BJ (cell line): ENCODE data around the gene PRR29. TPM values are rescaled to one million over a fixed set of nuclear protein-coding genes. Genes with fewer than 3 reads are reported as not detected.
"Not testable (repeated sequence)": the region's sequence is repeated elsewhere in the genome, so short reads cannot be mapped to it uniquely, and the experiment has no call there.

Experiments
- CTCF ChIA-PET: fragments of 350-600 bp; formaldehyde crosslinking; extraction: SDS; loops from one replicate; lab custom pipeline; 2021; ENCODE audit warnings: antibody characterized with exemption, inconsistent platforms; lab: Yijun Ruan, JAX
- POLR2A ChIA-PET: fragments of 300-600 bp; sonication (Branson Sonifier 250); formaldehyde crosslinking; extraction: SDS; loops from one replicate; lab custom pipeline; 2021; ENCODE audit warnings: antibody characterized with exemption; lab: Charles Lee
- DNase-seq: peaks from one replicate; pipeline ENCODE4 v3.0.0-alpha.2; 2011; ENCODE audit warnings: low read depth
- H3K27me3 ChIP-seq: 2 replicates; pipeline ENCODE4 v1.6.0; 2011; ENCODE audit warnings: low read length; ENCODE audit not compliant: control insufficient read depth, insufficient read depth
- H3K36me3 ChIP-seq: 2 replicates; pipeline ENCODE4 v1.5.1; 2011; ENCODE audit warnings: low read length; ENCODE audit not compliant: control insufficient read depth, insufficient read depth
- H3K4me3 ChIP-seq: 2 replicates; pipeline ENCODE4 v1.5.1; 2011; ENCODE audit warnings: low read depth, mild to moderate bottlenecking, control low read depth, low read length
- polyA plus RNA-seq: library from polyadenylated mRNA; depleted of rRNA; stranded (reverse); fragments of >200 nt; gene quantifications from 2 replicates; pipeline ENCODE4 v1.2.3, GENCODE V29; 2011
- TF ChIP-seq, protein P1 (sequence below): IDR thresholded peaks from 2 replicates; pipeline ENCODE4 v1.5.1; 2011; ENCODE audit warnings: low read depth, mild to moderate bottlenecking, control low read depth, inconsistent platforms, low read length, moderate library complexity; ENCODE audit not compliant: insufficient read depth

PRR29 gene
- polyA plus RNA-seq, 1 experiment = 0.21 TPM

DNA sequence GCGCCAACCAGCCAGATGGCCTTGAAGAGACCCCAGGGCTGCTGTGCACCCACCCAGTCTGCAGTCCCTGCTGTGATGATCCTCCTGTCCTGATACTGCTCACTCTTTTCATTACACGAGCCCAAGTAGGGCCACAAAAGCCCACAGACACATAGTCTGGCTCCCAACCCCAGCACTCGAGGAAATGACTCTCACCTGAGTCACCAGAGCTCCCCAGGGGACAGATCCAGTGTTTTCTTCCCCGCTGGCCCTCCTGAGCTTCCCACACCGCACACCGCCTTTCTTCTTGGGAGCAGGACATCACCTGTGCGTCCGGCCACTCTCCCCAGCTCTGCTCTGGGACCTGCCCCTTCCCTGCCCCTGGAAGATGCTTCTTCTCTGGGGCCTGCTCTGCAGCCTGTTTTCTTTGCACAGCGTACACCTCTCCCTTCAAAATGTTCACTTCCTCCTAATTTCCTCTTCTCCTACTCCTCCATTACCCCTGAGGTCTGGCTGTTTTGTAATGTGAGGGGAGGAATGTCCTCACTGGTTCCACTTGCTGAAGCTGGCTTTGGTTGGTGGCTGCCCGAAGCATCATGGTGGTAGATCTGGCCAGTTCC is 23.5 kb upstream of the PRR29 start:
- Histone ChIP-seq H3K4me3 (no peak overlapping the region), H3K36me3 (no peaks in the 10 kb centered on the region), H3K27me3 (no peaks in the 10 kb centered on the region)
- no peak for DNase-seq
- CTCF ChIA-PET = interaction anchor here (1.1 to 3.1 kb wide), 10 partner anchors 9 to 87 kb away, joined by 3 to 14 read pairs (median 6); partner anchors contain the start of gene GH1
- TF ChIP-seq, protein P1, sequence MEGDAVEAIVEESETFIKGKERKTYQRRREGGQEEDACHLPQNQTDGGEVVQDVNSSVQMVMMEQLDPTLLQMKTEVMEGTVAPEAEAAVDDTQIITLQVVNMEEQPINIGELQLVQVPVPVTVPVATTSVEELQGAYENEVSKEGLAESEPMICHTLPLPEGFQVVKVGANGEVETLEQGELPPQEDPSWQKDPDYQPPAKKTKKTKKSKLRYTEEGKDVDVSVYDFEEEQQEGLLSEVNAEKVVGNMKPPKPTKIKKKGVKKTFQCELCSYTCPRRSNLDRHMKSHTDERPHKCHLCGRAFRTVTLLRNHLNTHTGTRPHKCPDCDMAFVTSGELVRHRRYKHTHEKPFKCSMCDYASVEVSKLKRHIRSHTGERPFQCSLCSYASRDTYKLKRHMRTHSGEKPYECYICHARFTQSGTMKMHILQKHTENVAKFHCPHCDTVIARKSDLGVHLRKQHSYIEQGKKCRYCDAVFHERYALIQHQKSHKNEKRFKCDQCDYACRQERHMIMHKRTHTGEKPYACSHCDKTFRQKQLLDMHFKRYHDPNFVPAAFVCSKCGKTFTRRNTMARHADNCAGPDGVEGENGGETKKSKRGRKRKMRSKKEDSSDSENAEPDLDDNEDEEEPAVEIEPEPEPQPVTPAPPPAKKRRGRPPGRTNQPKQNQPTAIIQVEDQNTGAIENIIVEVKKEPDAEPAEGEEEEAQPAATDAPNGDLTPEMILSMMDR = no peak
- POLR2A ChIA-PET = no interaction called here

DNA sequence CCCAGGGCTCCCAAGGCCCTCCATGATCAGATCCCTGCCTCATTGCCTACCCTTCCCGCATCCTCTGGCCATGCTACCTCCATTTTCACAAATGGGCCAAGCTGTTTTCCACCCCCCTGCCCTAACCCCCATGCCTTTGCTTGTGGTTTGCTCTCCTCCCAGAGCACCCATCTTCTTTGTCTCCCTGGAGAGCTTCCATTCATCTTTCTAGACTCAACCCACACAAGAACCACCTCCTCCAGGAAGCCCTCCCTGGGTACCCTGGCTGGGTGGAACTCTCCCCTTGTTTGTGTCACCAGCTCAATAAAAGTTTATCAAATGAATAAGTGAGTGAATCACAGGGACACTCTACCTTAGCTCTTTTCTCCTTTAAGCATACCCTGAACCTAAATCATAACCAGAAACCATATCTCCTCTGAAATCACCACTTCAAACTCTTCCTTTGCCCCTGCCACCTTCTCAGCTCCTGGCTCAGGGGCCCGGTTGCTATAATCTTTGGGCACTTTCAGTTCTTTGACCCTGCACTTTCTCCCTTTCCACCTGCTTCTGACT is 22.5 kb upstream of the PRR29 start:
- ChIA-PET CTCF (interaction anchor here (1.2 to 3.1 kb wide), 8 partner anchors 8 to 63 kb away, joined by 3 to 14 read pairs (median 7); partner anchors contain the start of gene GH1), POLR2A (interaction anchor here (0.5 kb wide), 1 partner anchor 10 kb away, joined by 7 read pairs; no protein-coding TSS in a partner anchor)
- TF ChIP-seq, protein P1 = no peak
- no peaks in the 10 kb centered on the region for H3K27me3 ChIP-seq
- DNase-seq = no peak
- H3K4me3 ChIP-seq = no peak overlapping the region
- H3K36me3 ChIP-seq = no peaks in the 10 kb centered on the region

DNA sequence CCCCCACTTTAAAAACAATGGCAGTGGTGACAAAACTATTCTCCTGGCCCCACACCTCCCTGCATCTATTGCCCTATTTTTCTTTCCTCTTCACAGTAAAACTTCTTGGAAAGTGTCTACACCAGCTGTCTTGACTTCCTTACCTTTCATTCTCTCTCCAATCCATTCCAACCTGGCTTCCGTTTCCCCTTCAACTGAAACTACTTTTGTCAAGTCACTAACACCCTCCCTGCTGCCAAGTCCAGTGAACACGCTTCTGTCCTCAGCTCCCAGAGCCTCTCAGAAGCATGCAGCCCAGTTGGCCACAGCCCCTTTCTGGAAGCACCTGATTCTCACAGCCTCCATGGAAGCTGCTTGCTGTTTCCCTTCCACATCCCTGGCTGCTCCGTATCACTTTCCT is 21.4 kb upstream of the PRR29 start:
- H3K36me3 ChIP-seq = no peaks in the 10 kb centered on the region
- no peaks in the 10 kb centered on the region for H3K27me3 ChIP-seq
- no peak for DNase-seq
- TF ChIP-seq, protein P1 = no peak
- ChIA-PET POLR2A (no interaction called here), CTCF (interaction anchor here (0.8 to 3.1 kb wide), 4 partner anchors 13 to 57 kb away, joined by 3 to 11 read pairs (median 5); no protein-coding TSS in a partner anchor)
- H3K4me3 ChIP-seq = no peak overlapping the region

DNA sequence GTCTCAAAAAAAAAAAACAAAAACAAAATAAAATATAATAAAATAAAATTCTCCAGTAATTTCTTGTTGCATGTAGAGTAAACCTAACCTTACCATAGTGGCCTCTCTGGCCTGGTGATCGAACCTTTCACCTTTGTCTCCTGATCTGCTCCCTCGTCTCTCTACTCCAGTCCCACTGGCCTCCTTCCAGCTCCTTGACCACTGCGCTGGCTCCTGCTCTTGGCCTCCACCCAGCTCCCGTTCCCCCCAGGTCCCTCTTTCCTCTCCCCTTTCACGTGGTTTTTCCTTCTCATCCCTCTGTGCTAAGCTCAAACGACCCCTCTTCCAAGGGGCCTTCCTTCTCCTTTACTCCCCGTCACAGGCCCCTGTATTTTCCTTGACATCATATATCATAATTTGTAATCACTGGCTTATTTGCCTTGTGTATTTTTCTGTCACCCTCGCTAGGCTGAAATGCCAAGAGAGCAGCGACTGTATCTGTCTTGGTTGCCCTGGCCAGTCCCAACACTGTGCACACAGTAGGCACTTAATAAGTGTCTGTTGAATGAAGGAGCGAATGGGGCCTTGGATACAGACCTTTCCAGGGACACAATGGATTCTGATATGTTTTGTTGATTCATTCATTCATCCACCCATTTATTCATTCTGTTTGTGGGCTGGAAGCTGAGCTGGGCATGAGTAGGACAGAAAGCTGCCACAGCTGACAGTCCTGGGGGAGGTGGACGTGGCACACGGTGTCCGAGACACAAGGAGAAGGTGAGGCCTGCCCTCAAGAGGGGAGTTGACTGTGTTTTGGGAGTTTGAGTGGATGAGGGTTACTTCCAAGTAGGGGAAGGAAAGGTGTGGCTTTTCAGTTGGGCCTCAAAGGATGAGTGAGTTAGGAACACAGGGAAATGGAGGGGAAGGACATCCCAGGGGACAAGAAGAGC is 19.6 kb upstream of the PRR29 start:
- TF ChIP-seq, protein P1 = no peak
- POLR2A ChIA-PET = interaction anchor here (0.6 kb wide), 1 partner anchor 96 kb away, joined by 4 read pairs; no protein-coding TSS in a partner anchor
- CTCF ChIA-PET = interaction anchor here (0.6 to 1.3 kb wide), 3 partner anchors 32 to 304 kb away, joined by 3 to 6 read pairs (median 5); no protein-coding TSS in a partner anchor
- no peaks in the 10 kb centered on the region for H3K27me3 ChIP-seq
- no peak for DNase-seq
- H3K4me3 ChIP-seq = no peak overlapping the region
- H3K36me3 ChIP-seq = no peaks in the 10 kb centered on the region

DNA sequence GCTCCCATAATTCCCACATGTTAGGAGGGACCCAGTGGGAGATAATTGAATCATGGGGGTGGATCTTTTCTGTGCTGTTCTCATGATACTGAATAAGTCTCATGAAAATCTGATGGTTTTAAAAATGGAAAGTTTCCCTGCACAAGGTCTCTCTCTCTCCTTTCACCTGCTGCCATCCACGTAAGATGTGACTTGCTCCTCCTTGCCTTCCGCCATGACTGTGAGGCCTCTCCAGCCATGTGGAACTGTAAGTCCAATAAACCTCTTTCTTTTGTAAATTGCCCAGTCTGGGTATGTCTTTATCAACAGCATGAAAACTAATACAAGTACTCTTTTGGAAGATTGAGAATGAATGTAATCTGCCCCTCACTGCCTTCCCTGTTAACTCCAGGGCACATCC is 15.5 kb upstream of the PRR29 start:
- POLR2A ChIA-PET, H3K36me3 ChIP-seq, DNase-seq, H3K27me3 ChIP-seq, H3K4me3 ChIP-seq: not testable (repeated sequence)
- CTCF ChIA-PET = interaction anchor here (0.7 to 5.9 kb wide), 5 partner anchors 8 to 64 kb away, joined by 3 to 26 read pairs (median 8); partner anchors contain the start of gene GH1
